H1 (cell line): ENCODE measurements around the gene RIPK4. TPM values are rescaled to one million over a fixed set of nuclear protein-coding genes. Genes with fewer than 3 reads are reported as not detected.

Experiments
- CTCF ChIA-PET: fragments of 300-600 bp; sonication (Branson Sonifier 250); formaldehyde crosslinking; loops from one replicate; lab custom pipeline; 2021; ENCODE audit not compliant: partially characterized antibody; lab: Charles Lee
- POLR2A ChIA-PET: fragments of 300-600 bp; sonication (Branson Sonifier 250); formaldehyde crosslinking; loops from one replicate; lab custom pipeline; 2021; ENCODE audit warnings: inconsistent platforms; ENCODE audit not compliant: partially characterized antibody; lab: Charles Lee
- DNase-seq, 2 experiments: peaks; one replicate each; pipeline versions ENCODE4 v3.0.0 to v3.0.0-alpha.2; 2010 to 2022; ENCODE audit warnings: low spot score in 2 of 2, low read depth in 1 of 2, mixed read lengths in 1 of 2
- FAIRE-seq: peaks from 2 replicates; lab custom pipeline; 2011; peaks lifted over from hg19 to GRCh38; lab: Jason Lieb, UNC
- H2AFZ ChIP-seq: 2 replicates; pipeline ENCODE4 v1.8.1; 2012; ENCODE audit warnings: low read length, inconsistent platforms
- H2AK5ac ChIP-seq: 2 replicates; pipeline ENCODE4 v1.6.1; 2013; ENCODE audit warnings: low read depth, low read length
- H2BK120ac ChIP-seq: replicated peaks from 2 replicates; pipeline ENCODE3; 2013; ENCODE audit warnings: low read depth, low read length, inconsistent platforms
- H2BK12ac ChIP-seq: 2 replicates; pipeline ENCODE4 v1.6.1; 2013; ENCODE audit warnings: low read depth, low read length
- H2BK15ac ChIP-seq: 2 replicates; pipeline ENCODE4 v1.6.1; 2013; ENCODE audit warnings: low read length
- H2BK20ac ChIP-seq: 2 replicates; pipeline ENCODE4 v1.6.1; 2013; ENCODE audit warnings: low read length
- H2BK5ac ChIP-seq: 2 replicates; pipeline ENCODE4 v1.6.1; 2013; ENCODE audit warnings: low read depth, low read length
- H3K14ac ChIP-seq: 2 replicates; pipeline ENCODE4 v1.6.1; 2013; ENCODE audit warnings: inconsistent platforms; ENCODE audit not compliant: insufficient read length
- H3K18ac ChIP-seq: 2 replicates; pipeline ENCODE4 v1.6.1; 2013; ENCODE audit warnings: low read length; ENCODE audit errors: extremely low read depth
- H3K23ac ChIP-seq: 2 replicates; pipeline ENCODE4 v1.6.1; 2013; ENCODE audit warnings: inconsistent platforms; ENCODE audit not compliant: insufficient read length
- H3K23me2 ChIP-seq: 2 replicates; pipeline ENCODE4 v1.6.1; 2013; ENCODE audit warnings: low read depth, low read length
- H3K27ac ChIP-seq: 2 replicates; pipeline ENCODE4 v1.6.1; 2011; ENCODE audit warnings: low read depth, low read length, inconsistent platforms
- H3K27me3 ChIP-seq, 4 experiments: replicated peaks in 1 of 4; 1 replicate in 1 of 4; 2 replicates in 3 of 4; pipeline versions ENCODE4 v1.6.1 to v1.8.1; 2011 to 2013; ENCODE audit warnings: low read length in 3 of 4, mild to moderate bottlenecking in 3 of 4, inconsistent platforms in 2 of 4, mixed read lengths in 2 of 4, moderate library complexity in 1 of 4; ENCODE audit not compliant: control insufficient read depth in 3 of 4, insufficient read depth in 3 of 4; ENCODE audit errors: extremely low read depth in 1 of 4
- H3K36me3 ChIP-seq, 4 experiments: 2 replicates each; pipeline versions ENCODE4 v1.6.1 to v1.8.1; 2011 to 2013; ENCODE audit warnings: mild to moderate bottlenecking in 4 of 4, low read length in 3 of 4, moderate library complexity in 2 of 4, control low read depth in 1 of 4, inconsistent platforms in 1 of 4; ENCODE audit not compliant: insufficient read depth in 4 of 4, control insufficient read depth in 2 of 4
- H3K4ac ChIP-seq: replicated peaks from 2 replicates; pipeline ENCODE3; 2013; ENCODE audit warnings: low read length, low read depth, mixed read lengths, inconsistent platforms; ENCODE audit not compliant: insufficient read length
- H3K4me1 ChIP-seq, 4 experiments: replicated peaks in 1 of 4; 1 replicate in 1 of 4; 2 replicates in 3 of 4; pipeline versions ENCODE4 v1.6.1 to v1.8.1; 2011 to 2013; ENCODE audit warnings: low read length in 3 of 4, inconsistent platforms in 2 of 4, mixed read lengths in 1 of 4; ENCODE audit not compliant: insufficient read depth in 4 of 4, control insufficient read depth in 3 of 4
- H3K4me2 ChIP-seq, 2 experiments: 2 replicates each; pipeline versions ENCODE4 v1.6.1 to v1.8.1; 2011 to 2013; ENCODE audit warnings: low read depth in 2 of 2, low read length in 2 of 2, control low read depth in 1 of 2, inconsistent platforms in 1 of 2, mild to moderate bottlenecking in 1 of 2; ENCODE audit not compliant: insufficient read depth in 1 of 2
- H3K4me3 ChIP-seq, 4 experiments: fragments of 200-600, 300-600 bp in 1 of 4; sonication (generic), shearing (Covaris generic), sonication (Bioruptor Twin) in 1 of 4; 2 replicates each; pipeline versions ENCODE4 v1.5.1 to v1.8.1; 2011 to 2016; ENCODE audit warnings: low read length in 4 of 4, low read depth in 3 of 4, control low read depth in 2 of 4, inconsistent platforms in 2 of 4, mild to moderate bottlenecking in 2 of 4, mixed read lengths in 1 of 4, moderate library complexity in 1 of 4; ENCODE audit not compliant: insufficient read depth in 2 of 4; ENCODE audit errors: extremely low read depth in 1 of 4
- H3K56ac ChIP-seq: replicated peaks from 2 replicates; pipeline ENCODE3; 2013; ENCODE audit warnings: low read depth, mild to moderate bottlenecking, mixed read lengths, low read length, inconsistent platforms; ENCODE audit not compliant: insufficient read length
- H3K79me1 ChIP-seq: 2 replicates; pipeline ENCODE4 v1.6.1; 2013; ENCODE audit warnings: low read depth, low read length, control low read depth
- H3K79me2 ChIP-seq, 2 experiments: 2 replicates each; pipeline versions ENCODE4 v1.6.1 to v1.8.1; 2012 to 2013; ENCODE audit warnings: low read length in 2 of 2, mild to moderate bottlenecking in 2 of 2, inconsistent platforms in 1 of 2; ENCODE audit not compliant: insufficient read depth in 2 of 2, control insufficient read depth in 1 of 2
- H3K9ac ChIP-seq, 4 experiments: replicated peaks in 1 of 4; 1 replicate in 1 of 4; 2 replicates in 3 of 4; pipeline versions ENCODE4 v1.6.1 to v1.8.1; 2011 to 2013; ENCODE audit warnings: low read depth in 3 of 4, low read length in 3 of 4, control low read depth in 2 of 4, mild to moderate bottlenecking in 2 of 4, moderate library complexity in 2 of 4, inconsistent platforms in 1 of 4; ENCODE audit errors: extremely low read depth in 1 of 4
- H3K9me3 ChIP-seq, 2 experiments: 2 replicates each; pipeline versions ENCODE4 v1.6.1 to v1.8.1; 2012 to 2013; ENCODE audit warnings: mild to moderate bottlenecking in 2 of 2, moderate library complexity in 2 of 2, control low read depth in 1 of 2, inconsistent platforms in 1 of 2, low read depth in 1 of 2, low read length in 1 of 2, mixed read lengths in 1 of 2; ENCODE audit not compliant: insufficient read depth in 2 of 2
- H4K20me1 ChIP-seq, 2 experiments: replicated peaks in 1 of 2; 2 replicates each; pipeline versions ENCODE3 to v1.8.1; 2011 to 2013; ENCODE audit warnings: inconsistent platforms in 2 of 2, low read length in 2 of 2, mild to moderate bottlenecking in 1 of 2; ENCODE audit not compliant: insufficient read depth in 2 of 2, control insufficient read depth in 1 of 2
- H4K5ac ChIP-seq: 2 replicates; pipeline ENCODE4 v1.6.1; 2013; ENCODE audit warnings: low read length, low read depth, mixed read lengths, inconsistent platforms; ENCODE audit not compliant: insufficient read length
- H4K8ac ChIP-seq: 2 replicates; pipeline ENCODE4 v1.8.0; 2013; ENCODE audit warnings: mild to moderate bottlenecking, moderate library complexity, low read length, inconsistent platforms; ENCODE audit not compliant: insufficient read depth; ENCODE audit errors: extremely low read depth
- H4K91ac ChIP-seq: replicated peaks from 2 replicates; pipeline ENCODE3; 2013; ENCODE audit warnings: low read length, mixed read lengths, inconsistent platforms; ENCODE audit not compliant: insufficient read length
- CBX8 ChIP-seq: fragments of 300-800, 300-1000 bp; sonication (generic); IDR thresholded peaks from 2 replicates; pipeline ENCODE4 v1.7.1; 2016; ENCODE audit warnings: low read depth, low read length, borderline replicate concordance
- CTCF ChIP-seq, 3 experiments: IDR thresholded peaks; 1 replicate in 2 of 3; 2 replicates in 1 of 3; pipeline versions ENCODE4 v1.5.1 to v1.6.1; 2011; ENCODE audit warnings: low read length in 3 of 3, mild to moderate bottlenecking in 3 of 3, inconsistent platforms in 2 of 3, low read depth in 1 of 3, moderate library complexity in 1 of 3; ENCODE audit not compliant: insufficient read depth in 1 of 3; ENCODE audit errors: control extremely low read depth in 1 of 3
- RAD21 ChIP-seq, 2 experiments: IDR thresholded peaks in 1 of 2; conservative IDR thresholded peaks in 1 of 2; 2 replicates each; pipeline ENCODE4 v1.6.1; 2011; ENCODE audit warnings: low read depth in 2 of 2, low read length in 2 of 2, improper control_type of control experiment in 1 of 2, inconsistent platforms in 1 of 2, mild to moderate bottlenecking in 1 of 2, moderate library complexity in 1 of 2
- SP4 ChIP-seq: IDR thresholded peaks from 2 replicates; pipeline ENCODE4 v1.6.1; 2012; ENCODE audit warnings: low read length, inconsistent platforms
- WGBS, 2 experiments: shearing (Covaris generic) in 1 of 2; methylation state at CpG; one replicate each; pipeline versions ENCODE4 v1.1.6 to v1.1.7; 2013 to 2015; ENCODE audit warnings: low lambda C conversion rate in 2 of 2, mixed read lengths in 2 of 2, inconsistent platforms in 1 of 2, low coverage in 1 of 2, missing lambda C conversion rate in 1 of 2; ENCODE audit not compliant: insufficient replicate concordance in 2 of 2, insufficient coverage in 1 of 2, insufficient read length in 1 of 2; ENCODE audit errors: extremely low coverage in 1 of 2, missing lambda C conversion rate in 1 of 2; 5-methylcytosine and 5-hydroxymethylcytosine counted together
- polyA plus RNA-seq, 7 experiments: library from polyadenylated mRNA; depleted of rRNA in 3 of 7; stranded (reverse) in 5 of 7; unstranded in 2 of 7; fragments of >200 nt in 5 of 7; fragments of 200-250 nt in 2 of 7; gene quantifications; 1 replicate in 5 of 7; 2 replicates in 1 of 7; 4 replicates in 1 of 7; pipeline versions ENCODE4 v1.2.1 to v1.2.3, GENCODE V29; 2011 to 2013; ENCODE audit warnings: missing spikeins in 2 of 7, mixed read lengths in 2 of 7
- total RNA-seq: library from RNA; stranded (reverse); fragmentation: NEBNext Ultra II Directional; extraction: Animal tissue kit (Norgen Biotek cat#: 25700); gene quantifications from 2 replicates; pipeline ENCODE4 v1.2.1, GENCODE V29; 2021
- TF ChIP-seq, protein P1 (sequence below): IDR thresholded peaks from 2 replicates; pipeline ENCODE4 v1.6.1; 2012; ENCODE audit warnings: low read length, inconsistent platforms

RIPK4 gene
- total and polyA plus RNA-seq, 2 of the 8 experiments (the other 6 are each of a cell fraction or from before 2014, with no cell fraction given), result 2.7 to 5.6 TPM

DNA sequence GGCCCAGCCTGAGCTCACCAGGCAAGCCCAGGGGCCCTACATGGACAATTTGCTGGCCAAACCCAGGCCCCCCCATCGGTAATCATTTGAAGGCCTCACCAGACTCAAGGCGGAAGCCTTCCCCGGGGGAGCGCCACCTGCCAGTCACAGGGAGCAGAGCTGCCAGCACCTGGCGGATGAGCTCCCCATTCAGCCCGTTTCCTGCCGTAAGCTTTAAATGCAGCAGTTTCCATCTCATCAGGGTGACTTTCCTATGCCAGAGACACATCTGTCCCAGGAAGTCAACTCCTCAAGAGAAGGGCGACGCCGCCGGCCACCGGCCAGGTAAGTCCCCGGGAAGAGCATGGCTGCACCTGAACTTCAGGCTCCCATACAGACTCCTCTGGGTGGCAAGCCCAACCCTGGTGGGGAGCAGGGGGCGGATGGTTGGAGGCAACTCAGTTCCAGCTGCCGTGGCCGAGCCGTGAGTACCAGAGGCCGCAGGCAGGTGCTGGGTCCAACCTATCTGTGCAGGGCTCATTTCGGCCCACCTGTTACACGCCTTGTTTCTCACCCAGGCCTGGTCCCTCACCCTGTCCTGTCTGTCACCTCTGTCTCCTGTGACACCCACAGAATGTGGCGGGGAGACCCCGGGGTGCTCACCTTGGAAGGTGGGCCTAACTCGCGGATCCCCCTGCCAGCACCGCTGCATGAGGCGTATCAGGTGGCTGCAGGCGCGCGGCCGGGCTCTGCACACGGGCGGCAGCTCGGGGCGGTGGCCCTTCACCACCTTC is 20.7 kb downstream of the RIPK4 start:
- no peak overlapping the region for H3K14ac ChIP-seq
- H3K79me1 ChIP-seq, result no peaks in the 10 kb centered on the region; the same call in 1 of the 2 replicates
- TF ChIP-seq, protein P1, sequence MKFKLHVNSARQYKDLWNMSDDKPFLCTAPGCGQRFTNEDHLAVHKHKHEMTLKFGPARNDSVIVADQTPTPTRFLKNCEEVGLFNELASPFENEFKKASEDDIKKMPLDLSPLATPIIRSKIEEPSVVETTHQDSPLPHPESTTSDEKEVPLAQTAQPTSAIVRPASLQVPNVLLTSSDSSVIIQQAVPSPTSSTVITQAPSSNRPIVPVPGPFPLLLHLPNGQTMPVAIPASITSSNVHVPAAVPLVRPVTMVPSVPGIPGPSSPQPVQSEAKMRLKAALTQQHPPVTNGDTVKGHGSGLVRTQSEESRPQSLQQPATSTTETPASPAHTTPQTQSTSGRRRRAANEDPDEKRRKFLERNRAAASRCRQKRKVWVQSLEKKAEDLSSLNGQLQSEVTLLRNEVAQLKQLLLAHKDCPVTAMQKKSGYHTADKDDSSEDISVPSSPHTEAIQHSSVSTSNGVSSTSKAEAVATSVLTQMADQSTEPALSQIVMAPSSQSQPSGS, result no peak
- peak; percentile 56 to 63 (median 60) for TF ChIP-seq CTCF (IDR thresholded peaks at IDR 0.05; ENCODE audit: control extremely low read depth in 1 of 3, insufficient read depth in 1 of 3, low read depth in 1 of 3, low read length in 3 of 3)
- TF ChIP-seq SP4, result no peak
- TF ChIP-seq RAD21 (IDR thresholded peaks at IDR 0.05 in 1 of 2, conservative IDR thresholded peaks at IDR 0.05 in 1 of 2; ENCODE audit: low read depth in 2 of 2, low read length in 2 of 2), result peak; percentile 38 to 61; a peak in 3 of 4 replicates
- no peak for TF ChIP-seq CBX8
- H3K79me2 ChIP-seq, result no peaks in the 10 kb centered on the region
- no peak for DNase-seq
- no peak overlapping the region for H2BK120ac ChIP-seq
- H4K91ac ChIP-seq, result no peak overlapping the region
- no peak overlapping the region; the same call in 1 of the 2 replicates for H3K18ac ChIP-seq
- CTCF ChIA-PET, result interaction anchor here (0.6 to 13.4 kb wide), 20 partner anchors 8 to 135 kb away, joined by 3 to 118 read pairs (median 4); no protein-coding TSS in a partner anchor
- no peaks in the 10 kb centered on the region for H3K9me3 ChIP-seq
- H2BK15ac ChIP-seq, result no peak overlapping the region
- H3K36me3 ChIP-seq, result peaks cover 4 to 16% (median 7%) of the 10 kb centered on the region in 4 experiments; a peak in 5 of 8 replicates
- no peak overlapping the region for H3K56ac ChIP-seq
- peaks cover 0 to 7% (median under 1%) of the 10 kb centered on the region in 4 experiments; a peak in 2 of 7 replicates for H3K4me1 ChIP-seq
- no peak for FAIRE-seq
- H2AFZ ChIP-seq, result no peak overlapping the region
- no peak overlapping the region; the same call in 1 of the 2 replicates for H3K27ac ChIP-seq
- POLR2A ChIA-PET, result interaction anchor here (1.1 to 2.0 kb wide), 2 partner anchors 10 to 17 kb away, joined by 4 to 6 read pairs; no protein-coding TSS in a partner anchor
- H2BK20ac ChIP-seq, result no peak overlapping the region
- H2BK12ac ChIP-seq, result no peak overlapping the region
- H4K5ac ChIP-seq, result no peak overlapping the region
- no peak overlapping the region for H3K4me2 ChIP-seq
- H3K4ac ChIP-seq, result no peak overlapping the region
- no peak overlapping the region for H3K23ac ChIP-seq
- no peak overlapping the region; the same call in 1 of the 2 replicates for H4K8ac ChIP-seq
- H3K4me3 ChIP-seq, result no peak overlapping the region
- no peak overlapping the region for H2BK5ac ChIP-seq
- H3K9ac ChIP-seq, result no peak overlapping the region
- no peaks in the 10 kb centered on the region for H3K23me2 ChIP-seq
- peaks cover 0 to 4% of the 10 kb centered on the region in 2 experiments for H4K20me1 ChIP-seq
- H3K27me3 ChIP-seq, result no peaks in the 10 kb centered on the region; a peak in 1 of 7 replicates
- no peak overlapping the region for H2AK5ac ChIP-seq
- WGBS, 2 experiments, result 86% methylated on average over 29 of the region's 34 CpGs; no CpG with 5 or more reads in 1 of the 2 experiments
